H7 (cell line): ENCODE measurements around the gene DCUN1D1. TPM values are rescaled to one million over a fixed set of nuclear protein-coding genes. Genes with fewer than 3 reads are reported as not detected.
"Not testable (repeated sequence)": the region's sequence is repeated elsewhere in the genome, so short reads cannot be mapped to it uniquely, and the experiment has no call there.

ENCODE experiments used
- DNase-seq: peaks from one replicate; pipeline ENCODE4 v3.0.0; 2012
- H3K27me3 ChIP-seq: 2 replicates; pipeline ENCODE4 v1.6.0; 2011; ENCODE audit warnings: mild to moderate bottlenecking, low read length; ENCODE audit not compliant: control insufficient read depth, insufficient read depth
- H3K36me3 ChIP-seq: replicated peaks from 2 replicates; pipeline ENCODE4 v1.5.1; 2011; ENCODE audit warnings: low read length; ENCODE audit not compliant: control insufficient read depth, insufficient read depth
- H3K4me3 ChIP-seq: 2 replicates; pipeline ENCODE4 v1.5.1; 2011; ENCODE audit warnings: low read depth, mild to moderate bottlenecking, control low read depth, low read length, moderate library complexity; ENCODE audit not compliant: insufficient read depth
- total RNA-seq: library from RNA; depleted of rRNA; stranded (reverse); fragments of >200 nt; shearing (Covaris generic); gene quantifications from 2 replicates; pipeline ENCODE4 v1.2.3, GENCODE V29; 2014; rRNA removed

The DCUN1D1 gene
- total RNA-seq, result 22.0 and 31.0 TPM in 2 replicates

DNA sequence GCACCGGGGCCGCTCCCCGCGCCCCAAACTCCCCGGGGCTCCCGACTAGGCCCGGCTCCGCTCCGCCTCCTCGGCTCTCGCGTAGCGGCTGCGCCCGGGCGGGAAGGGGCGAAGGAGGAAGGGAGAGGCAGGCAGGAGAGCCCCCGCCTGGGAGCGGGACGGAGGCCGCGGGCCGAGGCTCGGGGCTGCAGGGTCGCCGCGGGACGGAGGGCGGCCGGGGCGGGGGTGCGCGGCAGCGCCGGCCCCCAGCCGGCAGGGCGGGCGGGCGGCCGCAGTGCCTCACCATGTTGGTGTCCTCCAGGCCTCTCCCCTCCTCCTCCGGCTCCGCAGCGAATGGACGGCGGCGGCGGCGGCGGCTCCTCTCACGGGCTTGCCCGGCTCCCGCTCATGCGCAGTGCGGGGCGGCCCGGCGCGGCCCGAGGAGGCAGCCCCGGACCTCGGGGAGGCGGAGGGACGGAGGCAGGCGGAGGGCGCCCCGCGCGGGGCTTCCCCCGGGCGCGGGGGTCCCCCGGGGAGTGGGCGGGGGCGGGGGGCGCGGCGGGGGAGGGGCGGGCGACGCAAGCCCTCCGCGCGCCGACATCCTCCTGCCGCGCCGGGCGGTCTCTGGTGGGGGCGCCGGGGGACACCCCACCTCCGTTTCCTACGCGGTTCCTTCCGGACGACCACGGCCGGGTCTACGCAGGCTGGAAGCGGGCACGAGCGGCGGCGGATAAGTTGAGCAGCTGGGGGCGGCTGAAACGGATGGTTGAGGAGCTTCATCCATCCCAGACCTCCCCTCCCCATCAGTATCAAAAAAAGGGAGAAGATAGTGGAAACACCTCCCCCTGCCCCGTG lies at the start of gene DCUN1D1:
DCUN1D1 (minus strand) TSS at position 335 of the 834 bp plus-strand sequence; CDS start at position 286, 49 bp downstream.
- Histone ChIP-seq H3K27me3 (no peaks in the 10 kb centered on the region), H3K4me3 (peak within 1 kb of the TSS; percentile 70), H3K36me3 (no peaks in the 10 kb centered on the region)
- peak; percentile 97 for DNase-seq

DNA sequence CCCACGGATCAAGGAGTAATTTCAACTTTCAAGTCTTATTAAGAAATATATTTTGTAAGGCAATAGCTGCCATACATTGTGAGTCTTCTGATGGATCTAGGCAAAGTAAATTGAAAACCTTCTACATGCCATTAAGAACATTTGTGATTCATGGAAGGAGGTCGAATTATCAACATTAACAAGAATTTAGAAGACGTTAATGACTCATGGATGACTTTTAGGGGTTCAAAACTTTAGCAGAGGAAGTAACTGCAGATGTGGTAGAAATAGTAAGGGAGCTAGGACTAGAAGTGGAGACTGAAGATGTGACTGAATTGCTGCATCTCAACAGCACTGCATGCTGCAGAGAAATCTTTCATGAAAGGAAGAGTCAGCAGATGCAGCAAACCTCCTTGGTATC lies 48.1 kb upstream of the DCUN1D1 start:
- no peaks in the 10 kb centered on the region for H3K36me3 ChIP-seq
- no peaks in the 10 kb centered on the region for H3K27me3 ChIP-seq
- no peak overlapping the region for H3K4me3 ChIP-seq
- DNase-seq, result no peak

DNA sequence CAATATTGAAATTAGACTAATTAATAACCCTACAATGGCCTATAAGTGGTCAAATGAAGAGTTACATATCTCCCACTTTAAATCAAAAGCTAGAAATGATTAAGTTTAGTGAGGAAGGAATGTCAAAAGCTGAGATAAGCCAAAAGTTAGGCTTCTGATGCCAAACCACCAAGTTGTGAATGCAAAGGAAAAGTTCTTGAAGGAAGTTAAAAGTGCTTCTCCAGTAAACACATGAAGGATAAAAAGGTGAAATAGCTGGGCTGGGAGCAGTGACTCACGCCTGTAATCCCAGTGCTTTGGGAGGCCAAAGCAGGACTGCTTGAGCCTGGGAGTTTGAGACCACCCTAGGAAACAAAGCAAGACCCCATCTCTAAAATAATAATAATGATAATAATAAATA lies 46.9 kb upstream of the DCUN1D1 start:
- H3K36me3 ChIP-seq, result no peaks in the 10 kb centered on the region; the same call in 1 of the 2 replicates
- no peak overlapping the region for H3K4me3 ChIP-seq
- DNase-seq, result no peak
- H3K27me3 ChIP-seq, result no peaks in the 10 kb centered on the region

DNA sequence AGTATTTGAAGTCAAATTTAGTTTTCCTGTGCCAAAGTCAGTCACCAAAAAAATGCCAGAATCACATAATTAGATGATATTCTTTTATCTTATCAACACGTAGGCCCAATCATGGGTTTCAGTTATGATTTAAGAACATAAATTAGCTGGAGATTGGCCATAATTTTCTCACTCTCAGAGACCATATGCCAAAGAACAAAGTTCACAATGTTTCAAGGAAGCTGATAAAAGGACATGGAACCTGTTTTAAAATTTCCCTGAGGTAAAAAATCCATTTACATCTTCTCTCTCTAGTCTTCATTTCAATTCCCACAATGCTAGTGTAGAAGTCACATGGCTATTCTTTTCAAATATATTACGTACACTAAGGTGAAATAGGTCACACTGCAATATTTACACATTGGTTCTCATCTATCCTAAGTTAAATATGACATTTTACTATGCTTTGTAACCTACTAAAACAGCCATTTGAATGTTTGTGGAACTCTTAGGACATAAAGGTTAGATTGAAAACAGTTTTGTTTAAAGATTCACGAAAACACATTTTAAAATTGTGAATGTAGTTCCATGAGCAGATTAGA lies 42.7 kb upstream of the DCUN1D1 start:
- Histone ChIP-seq H3K36me3 (peaks cover 3% of the 10 kb centered on the region), H3K4me3 (no peak overlapping the region), H3K27me3 (no peaks in the 10 kb centered on the region)
- DNase-seq, result no peak

DNA sequence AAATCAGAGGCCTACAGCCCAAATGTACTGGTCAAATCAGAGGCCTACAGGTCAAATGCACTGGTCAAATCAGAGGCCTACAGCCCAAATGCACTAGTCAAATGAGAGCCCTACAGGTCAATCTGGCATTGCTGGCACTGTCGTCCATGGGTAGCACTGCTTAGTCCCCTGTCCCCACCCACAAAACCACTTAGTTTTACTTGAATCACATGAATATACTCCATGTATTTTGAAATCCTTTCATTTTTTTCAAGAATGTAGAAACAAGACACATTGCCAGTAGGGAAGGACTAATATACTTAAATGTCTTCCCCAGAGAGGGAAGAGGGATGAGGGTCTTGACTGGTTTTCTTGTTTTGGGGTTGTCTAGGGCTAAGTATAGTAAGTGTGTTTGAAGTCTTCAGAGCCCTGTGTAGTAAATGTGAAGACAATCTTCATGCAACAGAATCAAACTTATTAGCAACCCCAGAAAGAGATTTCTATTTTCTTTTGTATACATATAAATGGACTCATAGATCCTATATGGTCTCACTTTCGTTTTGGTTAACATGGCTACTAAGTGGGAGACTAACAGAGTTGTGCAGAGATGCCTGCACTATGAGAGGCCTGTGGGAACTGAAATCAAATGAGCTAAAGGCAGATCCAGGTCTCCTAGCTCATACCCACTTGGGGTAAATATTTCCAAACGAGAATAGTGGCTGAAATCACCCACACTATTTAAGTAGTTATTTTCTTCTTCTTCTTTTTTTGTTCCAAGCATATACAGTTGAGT lies 38.3 kb upstream of the DCUN1D1 start:
- no peak for DNase-seq
- Histone ChIP-seq H3K36me3 (peaks cover 3% of the 10 kb centered on the region), H3K27me3 (no peaks in the 10 kb centered on the region), H3K4me3 (no peak overlapping the region)

DNA sequence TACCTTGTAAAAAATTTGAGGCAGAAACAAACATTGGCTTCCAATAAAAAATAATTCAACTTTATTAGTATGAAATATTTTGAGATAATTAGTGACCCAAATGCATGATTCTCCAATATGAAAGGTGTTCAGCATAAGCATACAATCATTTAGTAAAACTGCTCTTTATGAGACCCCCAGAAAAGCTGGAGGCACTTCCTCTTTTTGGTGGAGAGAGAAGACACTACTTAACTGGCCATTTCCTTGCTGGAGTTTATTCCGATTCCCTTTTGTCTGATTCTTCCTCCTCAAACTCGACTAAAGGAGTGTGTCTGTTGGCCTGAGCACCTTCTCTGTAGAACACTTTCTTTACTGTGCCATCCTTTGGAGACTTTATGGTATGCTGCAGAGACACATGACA lies 34.8 kb upstream of the DCUN1D1 start:
- H3K36me3 ChIP-seq, result no peaks in the 10 kb centered on the region
- no peak overlapping the region for H3K4me3 ChIP-seq
- H3K27me3 ChIP-seq, result no peaks in the 10 kb centered on the region
- DNase-seq, result no peak

DNA sequence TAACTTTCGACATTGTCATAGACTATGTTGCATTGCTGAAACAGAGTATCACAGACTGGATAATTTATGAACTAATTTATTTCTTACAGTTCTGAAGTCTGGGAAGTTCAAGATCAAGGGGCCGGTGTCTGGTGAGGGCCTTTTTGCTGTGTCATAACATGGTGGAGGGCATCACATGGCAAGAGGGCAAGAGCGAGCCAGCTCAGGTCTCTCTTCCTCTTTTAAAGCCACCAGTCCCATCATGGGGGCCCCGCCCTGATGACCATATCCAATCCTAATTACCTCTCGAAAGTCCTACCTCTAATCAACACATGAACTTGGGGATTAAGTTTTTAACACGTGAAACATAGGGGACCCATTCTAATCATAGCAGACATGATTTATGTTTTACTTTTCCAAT lies 33.5 kb upstream of the DCUN1D1 start:
- no peak for DNase-seq
- H3K27me3 ChIP-seq, result no peaks in the 10 kb centered on the region
- no peak overlapping the region for H3K4me3 ChIP-seq
- no peaks in the 10 kb centered on the region for H3K36me3 ChIP-seq

DNA sequence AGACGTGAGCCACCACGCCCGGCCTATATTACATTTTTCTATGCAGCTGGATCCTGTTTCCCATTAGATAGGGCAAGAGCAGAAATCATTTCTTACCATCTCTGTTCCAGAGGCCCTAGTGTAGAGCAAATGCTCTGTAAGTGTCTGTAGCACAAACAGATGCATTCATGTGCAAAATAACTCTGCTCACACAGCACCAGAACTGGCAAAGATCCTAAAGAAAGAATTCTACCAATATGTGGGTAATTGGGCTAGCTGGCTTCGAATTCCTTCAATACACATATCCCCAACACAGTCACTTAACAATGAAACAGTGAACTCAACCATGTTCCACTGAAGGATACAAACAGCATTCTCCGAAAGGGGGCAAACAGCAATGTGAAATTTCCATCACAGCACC lies 32.7 kb upstream of the DCUN1D1 start:
- Histone ChIP-seq H3K36me3 (no peaks in the 10 kb centered on the region), H3K27me3 (no peaks in the 10 kb centered on the region), H3K4me3 (no peak overlapping the region)
- DNase-seq, result no peak

DNA sequence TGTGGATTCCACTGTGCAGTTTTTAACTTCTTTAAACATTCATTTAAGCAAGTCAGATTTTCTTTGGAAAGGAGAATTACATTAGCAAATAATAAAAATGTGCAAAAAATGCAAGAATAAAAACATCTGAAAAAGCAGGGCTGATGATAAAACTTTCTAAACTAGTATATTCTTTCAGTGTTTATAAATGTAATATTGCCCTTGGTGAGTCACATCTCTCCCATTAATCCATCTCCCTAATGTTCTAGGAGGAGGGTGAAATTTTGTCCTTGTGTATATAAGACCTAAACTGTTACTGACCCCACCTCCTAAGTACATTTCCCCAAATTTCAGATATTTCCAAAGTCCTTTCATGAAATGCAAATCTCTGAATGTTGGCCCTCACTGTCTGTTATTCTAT lies 28.5 kb upstream of the DCUN1D1 start:
- Histone ChIP-seq H3K36me3 (no peaks in the 10 kb centered on the region), H3K4me3 (no peak overlapping the region), H3K27me3 (no peaks in the 10 kb centered on the region)
- no peak for DNase-seq

DNA sequence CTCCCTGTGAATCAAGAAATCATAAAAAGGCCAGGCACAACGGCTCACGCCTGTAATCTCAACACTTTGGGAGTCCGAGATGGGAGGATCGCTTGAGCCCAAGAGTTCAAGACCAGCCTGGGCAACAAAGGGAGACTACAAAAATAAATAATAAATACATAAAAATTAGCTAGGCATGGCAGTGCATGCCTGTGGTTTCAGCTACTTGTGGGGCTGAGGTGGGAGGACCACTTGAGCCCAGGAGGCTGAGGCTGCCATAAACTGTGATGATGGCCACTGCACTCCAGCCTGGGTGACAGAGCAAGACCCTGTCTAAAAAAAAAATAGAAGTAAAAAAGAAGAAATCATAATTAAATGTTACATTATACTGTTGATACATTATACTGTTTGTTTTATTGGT lies 28.0 kb upstream of the DCUN1D1 start:
- Histone ChIP-seq H3K27me3 (no peaks in the 10 kb centered on the region), H3K36me3 (no peaks in the 10 kb centered on the region), H3K4me3 (no peak overlapping the region)
- no peak for DNase-seq

DNA sequence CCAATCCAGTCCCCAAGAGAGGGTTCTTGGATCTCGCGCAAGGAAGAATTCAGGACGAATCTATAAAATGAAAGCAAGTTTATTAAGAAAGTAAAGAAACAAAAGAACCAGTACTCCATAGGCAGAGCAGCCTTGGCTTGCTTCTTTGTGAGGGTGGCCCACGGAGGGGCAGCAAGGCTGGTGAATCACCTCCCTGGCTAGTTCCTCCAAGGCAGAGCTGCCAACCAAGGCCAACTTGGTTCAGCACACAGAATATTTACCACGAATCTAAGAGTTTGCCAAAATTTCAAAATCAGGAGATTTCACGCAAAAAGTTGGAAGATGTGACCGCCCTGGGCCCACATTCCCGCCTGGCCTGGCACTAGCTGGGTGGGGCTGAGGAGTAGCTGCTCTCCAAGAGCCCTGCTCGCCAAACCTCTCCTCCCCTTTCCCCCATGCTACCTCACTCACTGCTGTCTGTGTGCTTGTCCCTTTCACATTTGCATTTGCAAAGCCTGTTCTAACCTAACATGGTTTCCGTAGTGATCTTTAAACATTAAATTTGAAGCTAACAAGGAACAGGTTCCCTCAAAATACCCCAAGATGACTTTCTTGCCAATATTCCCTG lies 26.2 kb upstream of the DCUN1D1 start:
- Histone ChIP-seq H3K36me3 (no peaks in the 10 kb centered on the region), H3K27me3 (no peaks in the 10 kb centered on the region), H3K4me3 (no peak overlapping the region)
- DNase-seq, result peak; percentile 46

DNA sequence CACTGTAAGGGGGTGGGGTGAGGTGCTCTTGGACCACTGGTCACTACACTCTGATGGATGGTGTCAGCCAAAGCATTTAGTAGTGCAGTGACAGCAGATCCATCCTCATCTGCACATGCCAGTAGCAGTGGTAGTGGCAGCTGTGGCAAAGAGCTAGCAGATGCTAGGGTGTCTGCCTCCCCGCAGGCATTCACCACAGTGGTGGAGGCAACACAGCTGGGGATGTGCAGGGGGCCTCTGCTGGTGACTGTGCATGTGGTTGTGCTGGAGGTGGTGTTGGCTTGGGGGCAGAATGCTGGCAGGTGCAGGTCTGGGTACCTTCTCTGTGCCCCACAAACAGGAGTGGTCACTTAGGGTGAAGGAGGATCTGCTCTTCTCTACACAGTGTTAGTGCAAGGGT lies 19.4 kb upstream of the DCUN1D1 start:
- H3K4me3 ChIP-seq, result no peak overlapping the region
- no peaks in the 10 kb centered on the region for H3K27me3 ChIP-seq
- H3K36me3 ChIP-seq, result no peaks in the 10 kb centered on the region
- DNase-seq, result no peak

DNA sequence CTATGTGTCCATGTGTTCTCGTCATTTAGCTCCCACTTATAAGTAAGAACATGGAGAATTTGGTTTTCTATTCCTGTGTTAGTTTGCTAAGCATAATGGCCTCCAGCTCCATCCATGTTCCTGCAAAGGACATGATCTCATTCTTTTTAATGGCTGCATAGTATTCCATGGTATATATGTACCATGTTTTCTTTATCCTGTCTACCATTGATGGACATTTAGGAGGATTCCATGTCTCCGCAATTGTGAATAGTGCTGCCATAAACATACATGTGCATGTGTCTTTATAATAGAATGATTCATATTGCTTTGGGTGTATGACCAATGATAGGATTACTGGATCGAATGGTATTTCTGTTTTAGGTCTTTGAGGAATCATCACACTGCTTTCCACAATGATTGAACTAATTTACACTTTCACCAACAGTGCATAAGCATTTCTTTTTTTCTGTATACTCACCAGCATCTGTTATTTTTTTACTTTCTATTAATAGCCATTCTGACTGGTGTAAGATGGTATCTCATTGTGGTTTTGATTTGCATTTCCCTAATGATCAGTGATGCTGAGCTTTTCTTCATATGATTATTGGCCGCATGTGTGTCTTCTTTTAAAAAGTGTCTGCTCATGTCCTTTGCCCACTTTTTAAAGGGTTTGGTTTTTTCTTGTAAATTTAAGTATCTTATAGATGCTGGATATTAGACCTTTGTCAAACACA lies 13.3 kb upstream of the DCUN1D1 start:
- not testable (repeated sequence) for H3K27me3 ChIP-seq

DNA sequence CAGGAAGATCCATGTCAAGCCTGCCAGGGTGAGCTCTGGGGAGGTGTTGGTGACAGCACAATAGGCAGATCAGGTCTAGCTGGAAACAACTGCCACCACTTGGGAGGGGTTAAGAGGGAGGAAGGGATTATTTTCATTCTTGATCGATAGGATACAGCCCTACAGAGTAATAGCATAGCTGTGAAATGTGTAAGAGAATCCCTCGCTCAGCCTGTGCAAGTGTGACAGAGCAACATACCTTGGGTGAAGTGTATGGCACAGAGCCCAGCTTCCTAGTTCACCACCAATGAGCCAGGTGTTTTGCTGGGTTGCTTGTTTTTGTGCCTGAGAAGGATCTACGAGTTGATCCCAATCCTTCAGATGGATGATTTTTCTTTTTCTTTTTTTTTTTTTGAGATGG lies 9.2 kb upstream of the DCUN1D1 start:
- H3K36me3 ChIP-seq, result no peaks in the 10 kb centered on the region
- H3K4me3 ChIP-seq, result no peak overlapping the region
- H3K27me3 ChIP-seq, result no peaks in the 10 kb centered on the region
- no peak for DNase-seq

More for the DNA sequence above, 13.3 kb upstream of the DCUN1D1 start:
- H3K36me3 ChIP-seq, H3K4me3 ChIP-seq, DNase-seq: not testable (repeated sequence)
